ENCODE data around the gene ZSCAN20. TPM values are rescaled to one million over a fixed set of nuclear protein-coding genes. Genes with fewer than 3 reads are reported as not detected.

ZSCAN20 gene
- total and polyA plus RNA-seq, 4 donors, result 0.48 to 2.3 (median 1.3) TPM

DNA sequence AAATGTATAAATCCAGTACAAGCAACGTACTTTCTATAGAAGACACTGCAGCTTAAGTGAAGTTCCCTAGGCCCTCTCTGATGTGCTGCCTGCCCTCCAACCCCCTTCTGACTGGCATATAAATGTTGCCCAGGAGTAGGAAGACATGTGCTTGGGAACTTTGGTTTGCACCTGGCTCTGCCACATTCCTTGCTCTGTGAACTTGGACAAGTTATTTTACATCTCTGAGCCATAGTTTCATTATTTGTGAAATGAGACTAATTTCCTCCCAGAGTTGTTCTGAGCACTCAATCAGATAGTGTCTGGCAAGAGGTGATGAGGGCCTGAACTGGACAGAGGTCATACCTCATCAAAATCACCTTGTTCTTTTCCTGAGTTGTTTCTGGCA lies 38.1 kb upstream of the ZSCAN20 start:
- Histone ChIP-seq H3K9me3 (ENCODE audit: control insufficient read depth in 4 of 4, low read length in 3 of 4) (no peaks in the 10 kb centered on the region), H3K36me3 (ENCODE audit: control insufficient read depth in 4 of 4, insufficient read depth in 3 of 4, low read depth in 1 of 4, low read length in 3 of 4) (no peaks in the 10 kb centered on the region), H3K27ac (ENCODE audit: low read depth in 1 of 2, low read length in 2 of 2) (peak overlapping the region in 1 of 2 donors; percentile 28), H3K9ac (ENCODE audit: low read depth in 1 of 2, low read length in 2 of 2) (no peak overlapping the region), H3K4me1 (ENCODE audit: control insufficient read depth in 4 of 4, insufficient read depth in 4 of 4, low read length in 3 of 4) (peaks cover 0 to 11% (median 5%) of the 10 kb centered on the region in 4 donors), H3K27me3 (ENCODE audit: control insufficient read depth in 4 of 4, insufficient read depth in 4 of 4, low read length in 3 of 4) (no peaks in the 10 kb centered on the region), H3K4me3 (ENCODE audit: low read depth in 1 of 3, low read length in 3 of 3) (no peak overlapping the region)
- TF ChIP-seq GABPA (IDR thresholded peaks at IDR 0.05 in 1 of 2, conservative IDR thresholded peaks at IDR 0.05 in 1 of 2), result no peak
- TF ChIP-seq FOXA2 (IDR thresholded peaks at IDR 0.05), result no peak
- no peak for DNase-seq (ENCODE audit: low spot score)
- 92% methylated on average over 1 of the region's 1 CpG for WGBS

DNA sequence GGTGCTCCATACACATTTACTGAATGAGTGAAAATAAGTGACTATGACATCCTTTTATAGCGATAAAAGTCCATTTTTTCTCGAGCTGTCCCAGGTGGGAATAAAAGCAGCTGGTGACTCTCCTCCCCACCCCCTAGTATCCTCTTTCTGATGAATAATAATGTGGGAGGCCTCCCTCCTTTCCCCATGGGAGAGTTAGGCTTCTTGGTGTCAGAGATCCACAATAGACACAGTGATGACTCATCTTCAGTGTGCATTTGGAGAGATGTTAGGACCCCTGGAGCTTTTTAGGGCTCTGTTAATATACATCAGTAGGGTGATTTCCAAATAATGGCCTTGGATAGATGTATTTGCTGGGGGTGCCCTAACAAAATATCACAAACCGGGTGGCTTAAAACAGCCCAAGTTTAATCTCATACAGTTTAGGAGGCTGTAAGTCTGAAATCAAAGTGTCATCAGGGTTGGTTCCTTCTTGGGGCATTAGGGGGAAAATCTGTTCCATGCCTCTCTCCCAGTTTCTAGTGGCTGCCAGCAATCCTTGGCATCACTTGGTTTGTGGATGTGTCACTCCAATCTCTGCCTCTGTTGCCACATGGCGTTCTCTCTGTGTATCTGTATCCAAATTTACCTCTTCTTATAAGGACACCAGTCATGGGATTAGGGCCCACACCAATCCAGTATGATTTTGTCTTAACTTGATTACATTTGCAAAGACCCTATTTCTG lies 37.2 kb upstream of the ZSCAN20 start:
- TF ChIP-seq TAF1 (conservative IDR thresholded peaks at IDR 0.05), result no peak
- TF ChIP-seq FOXA2 (IDR thresholded peaks at IDR 0.05), result no peak
- TF ChIP-seq EGR1 (IDR thresholded peaks at IDR 0.05; ENCODE audit: low read depth in 2 of 2), result no peak
- no peak for TF ChIP-seq RAD21 (IDR thresholded peaks at IDR 0.05)
- TF ChIP-seq, protein P1, sequence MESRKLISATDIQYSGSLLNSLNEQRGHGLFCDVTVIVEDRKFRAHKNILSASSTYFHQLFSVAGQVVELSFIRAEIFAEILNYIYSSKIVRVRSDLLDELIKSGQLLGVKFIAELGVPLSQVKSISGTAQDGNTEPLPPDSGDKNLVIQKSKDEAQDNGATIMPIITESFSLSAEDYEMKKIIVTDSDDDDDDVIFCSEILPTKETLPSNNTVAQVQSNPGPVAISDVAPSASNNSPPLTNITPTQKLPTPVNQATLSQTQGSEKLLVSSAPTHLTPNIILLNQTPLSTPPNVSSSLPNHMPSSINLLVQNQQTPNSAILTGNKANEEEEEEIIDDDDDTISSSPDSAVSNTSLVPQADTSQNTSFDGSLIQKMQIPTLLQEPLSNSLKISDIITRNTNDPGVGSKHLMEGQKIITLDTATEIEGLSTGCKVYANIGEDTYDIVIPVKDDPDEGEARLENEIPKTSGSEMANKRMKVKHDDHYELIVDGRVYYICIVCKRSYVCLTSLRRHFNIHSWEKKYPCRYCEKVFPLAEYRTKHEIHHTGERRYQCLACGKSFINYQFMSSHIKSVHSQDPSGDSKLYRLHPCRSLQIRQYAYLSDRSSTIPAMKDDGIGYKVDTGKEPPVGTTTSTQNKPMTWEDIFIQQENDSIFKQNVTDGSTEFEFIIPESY (IDR thresholded peaks at IDR 0.05), result no peak
- TF ChIP-seq FOXA1 (IDR thresholded peaks at IDR 0.05), result no peak
- TF ChIP-seq, protein P2, sequence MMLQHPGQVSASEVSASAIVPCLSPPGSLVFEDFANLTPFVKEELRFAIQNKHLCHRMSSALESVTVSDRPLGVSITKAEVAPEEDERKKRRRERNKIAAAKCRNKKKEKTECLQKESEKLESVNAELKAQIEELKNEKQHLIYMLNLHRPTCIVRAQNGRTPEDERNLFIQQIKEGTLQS (IDR thresholded peaks at IDR 0.05), result no peak
- TF ChIP-seq NR2F2 (IDR thresholded peaks at IDR 0.05), result no peak
- TF ChIP-seq YY1 (IDR thresholded peaks at IDR 0.05), result no peak
- TF ChIP-seq GABPA (IDR thresholded peaks at IDR 0.05 in 1 of 2, conservative IDR thresholded peaks at IDR 0.05 in 1 of 2), result no peak
- TF ChIP-seq HNF4A (conservative IDR thresholded peaks at IDR 0.05), result no peak
- no peak for TF ChIP-seq HNF4G (IDR thresholded peaks at IDR 0.05)
- TF ChIP-seq, protein P3, sequence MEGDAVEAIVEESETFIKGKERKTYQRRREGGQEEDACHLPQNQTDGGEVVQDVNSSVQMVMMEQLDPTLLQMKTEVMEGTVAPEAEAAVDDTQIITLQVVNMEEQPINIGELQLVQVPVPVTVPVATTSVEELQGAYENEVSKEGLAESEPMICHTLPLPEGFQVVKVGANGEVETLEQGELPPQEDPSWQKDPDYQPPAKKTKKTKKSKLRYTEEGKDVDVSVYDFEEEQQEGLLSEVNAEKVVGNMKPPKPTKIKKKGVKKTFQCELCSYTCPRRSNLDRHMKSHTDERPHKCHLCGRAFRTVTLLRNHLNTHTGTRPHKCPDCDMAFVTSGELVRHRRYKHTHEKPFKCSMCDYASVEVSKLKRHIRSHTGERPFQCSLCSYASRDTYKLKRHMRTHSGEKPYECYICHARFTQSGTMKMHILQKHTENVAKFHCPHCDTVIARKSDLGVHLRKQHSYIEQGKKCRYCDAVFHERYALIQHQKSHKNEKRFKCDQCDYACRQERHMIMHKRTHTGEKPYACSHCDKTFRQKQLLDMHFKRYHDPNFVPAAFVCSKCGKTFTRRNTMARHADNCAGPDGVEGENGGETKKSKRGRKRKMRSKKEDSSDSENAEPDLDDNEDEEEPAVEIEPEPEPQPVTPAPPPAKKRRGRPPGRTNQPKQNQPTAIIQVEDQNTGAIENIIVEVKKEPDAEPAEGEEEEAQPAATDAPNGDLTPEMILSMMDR (IDR thresholded peaks at IDR 0.05; ENCODE audit: low read depth, low read length, missing input control), result no peak
- TF ChIP-seq RXRA (IDR thresholded peaks at IDR 0.05), result no peak
- TF ChIP-seq JUND (IDR thresholded peaks at IDR 0.05), result no peak
- TF ChIP-seq, protein P4, sequence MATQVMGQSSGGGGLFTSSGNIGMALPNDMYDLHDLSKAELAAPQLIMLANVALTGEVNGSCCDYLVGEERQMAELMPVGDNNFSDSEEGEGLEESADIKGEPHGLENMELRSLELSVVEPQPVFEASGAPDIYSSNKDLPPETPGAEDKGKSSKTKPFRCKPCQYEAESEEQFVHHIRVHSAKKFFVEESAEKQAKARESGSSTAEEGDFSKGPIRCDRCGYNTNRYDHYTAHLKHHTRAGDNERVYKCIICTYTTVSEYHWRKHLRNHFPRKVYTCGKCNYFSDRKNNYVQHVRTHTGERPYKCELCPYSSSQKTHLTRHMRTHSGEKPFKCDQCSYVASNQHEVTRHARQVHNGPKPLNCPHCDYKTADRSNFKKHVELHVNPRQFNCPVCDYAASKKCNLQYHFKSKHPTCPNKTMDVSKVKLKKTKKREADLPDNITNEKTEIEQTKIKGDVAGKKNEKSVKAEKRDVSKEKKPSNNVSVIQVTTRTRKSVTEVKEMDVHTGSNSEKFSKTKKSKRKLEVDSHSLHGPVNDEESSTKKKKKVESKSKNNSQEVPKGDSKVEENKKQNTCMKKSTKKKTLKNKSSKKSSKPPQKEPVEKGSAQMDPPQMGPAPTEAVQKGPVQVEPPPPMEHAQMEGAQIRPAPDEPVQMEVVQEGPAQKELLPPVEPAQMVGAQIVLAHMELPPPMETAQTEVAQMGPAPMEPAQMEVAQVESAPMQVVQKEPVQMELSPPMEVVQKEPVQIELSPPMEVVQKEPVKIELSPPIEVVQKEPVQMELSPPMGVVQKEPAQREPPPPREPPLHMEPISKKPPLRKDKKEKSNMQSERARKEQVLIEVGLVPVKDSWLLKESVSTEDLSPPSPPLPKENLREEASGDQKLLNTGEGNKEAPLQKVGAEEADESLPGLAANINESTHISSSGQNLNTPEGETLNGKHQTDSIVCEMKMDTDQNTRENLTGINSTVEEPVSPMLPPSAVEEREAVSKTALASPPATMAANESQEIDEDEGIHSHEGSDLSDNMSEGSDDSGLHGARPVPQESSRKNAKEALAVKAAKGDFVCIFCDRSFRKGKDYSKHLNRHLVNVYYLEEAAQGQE (IDR thresholded peaks at IDR 0.05), result no peak
- TF ChIP-seq SP1 (IDR thresholded peaks at IDR 0.05), result no peak
- Histone ChIP-seq H3K9ac (ENCODE audit: low read depth in 1 of 2, low read length in 2 of 2) (no peak overlapping the region), H3K36me3 (ENCODE audit: control insufficient read depth in 4 of 4, insufficient read depth in 3 of 4, low read depth in 1 of 4, low read length in 3 of 4) (no peaks in the 10 kb centered on the region), H3K27ac (ENCODE audit: low read depth in 1 of 2, low read length in 2 of 2) (no peak overlapping the region), H3K9me3 (ENCODE audit: control insufficient read depth in 4 of 4, low read length in 3 of 4) (no peaks in the 10 kb centered on the region), H3K27me3 (ENCODE audit: control insufficient read depth in 4 of 4, insufficient read depth in 4 of 4, low read length in 3 of 4) (no peaks in the 10 kb centered on the region), H3K4me3 (ENCODE audit: low read depth in 1 of 3, low read length in 3 of 3) (no peak overlapping the region), H3K4me1 (ENCODE audit: control insufficient read depth in 4 of 4, insufficient read depth in 4 of 4, low read length in 3 of 4) (peaks cover 0 to 2% (median 0%) of the 10 kb centered on the region in 4 donors)
- DNase-seq (ENCODE audit: low spot score), result no peak
- WGBS, result 84% methylated on average over 4 of the region's 4 CpGs

All from liver (tissue), 9 donors.